HG03575 (cell line): ENCODE results near the gene CALD1.

Experiments
- ATAC-seq: cut with Tn5 transposase; IDR thresholded peaks from one replicate; pipeline ENCODE4 v1.9.1; 2021; ENCODE audit not compliant: unreplicated experiment, insufficient number of reproducible peaks, low FRiP score; ENCODE audit errors: extremely low read depth

The CALD1 gene

DNA sequence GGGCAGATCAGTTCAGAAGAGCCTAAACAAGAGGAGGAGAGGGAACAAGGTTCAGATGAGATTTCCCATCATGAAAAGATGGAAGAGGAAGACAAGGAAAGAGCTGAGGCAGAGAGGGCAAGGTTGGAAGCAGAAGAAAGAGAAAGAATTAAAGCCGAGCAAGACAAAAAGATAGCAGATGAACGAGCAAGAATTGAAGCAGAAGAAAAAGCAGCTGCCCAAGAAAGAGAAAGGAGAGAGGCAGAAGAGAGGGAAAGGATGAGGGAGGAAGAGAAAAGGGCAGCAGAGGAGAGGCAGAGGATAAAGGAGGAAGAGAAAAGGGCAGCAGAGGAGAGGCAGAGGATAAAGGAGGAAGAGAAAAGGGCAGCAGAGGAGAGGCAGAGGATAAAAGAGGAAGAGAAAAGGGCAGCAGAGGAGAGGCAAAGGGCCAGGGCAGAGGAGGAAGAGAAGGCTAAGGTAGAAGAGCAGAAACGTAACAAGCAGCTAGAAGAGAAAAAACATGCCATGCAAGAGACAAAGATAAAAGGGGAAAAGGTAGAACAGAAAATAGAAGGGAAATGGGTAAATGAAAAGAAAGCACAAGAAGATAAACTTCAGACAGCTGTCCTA lies 154.1 kb downstream of the CALD1 start:
- ATAC-seq = no peak

- ATAC-seq = no peak
Measured at GRCh38 chr7:134935701-134936100, 156.3 kb downstream of the CALD1 start.

DNA sequence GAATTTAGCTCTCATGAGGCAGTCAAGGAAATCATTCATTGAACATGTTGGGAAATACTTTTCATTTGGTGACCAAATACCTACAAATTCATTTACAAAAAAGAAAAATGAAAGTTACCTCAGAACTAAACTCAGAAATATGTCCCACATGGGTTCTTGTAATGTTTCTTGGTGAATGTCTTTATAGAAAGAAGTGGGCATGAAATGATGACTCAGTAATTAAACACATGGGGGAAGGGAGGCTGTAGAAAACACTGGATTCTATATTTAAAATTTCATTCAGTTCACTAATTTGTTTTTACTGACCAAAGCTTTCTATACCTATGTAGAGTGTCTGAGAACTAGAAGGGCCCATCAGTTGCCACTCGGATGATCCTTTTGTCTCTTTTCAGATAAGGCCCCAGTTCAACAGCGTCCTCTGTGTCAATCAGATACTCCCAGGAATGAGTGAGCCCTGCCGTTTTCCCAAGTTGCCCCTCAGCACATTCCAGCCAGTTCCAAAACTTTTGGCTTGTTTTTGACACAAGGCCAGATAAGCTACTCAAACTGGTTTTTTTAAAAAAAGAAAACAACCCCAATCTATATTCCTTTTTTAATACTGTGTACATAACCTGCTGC lies 157.6 kb downstream of the CALD1 start:
- no peak for ATAC-seq

GRCh38 chr7:134938141-134938540 lies 158.7 kb downstream of the CALD1 start:
- ATAC-seq = no peak

- no peak for ATAC-seq
Measured at GRCh38 chr7:134939136-134939535, 159.7 kb downstream of the CALD1 start.

DNA sequence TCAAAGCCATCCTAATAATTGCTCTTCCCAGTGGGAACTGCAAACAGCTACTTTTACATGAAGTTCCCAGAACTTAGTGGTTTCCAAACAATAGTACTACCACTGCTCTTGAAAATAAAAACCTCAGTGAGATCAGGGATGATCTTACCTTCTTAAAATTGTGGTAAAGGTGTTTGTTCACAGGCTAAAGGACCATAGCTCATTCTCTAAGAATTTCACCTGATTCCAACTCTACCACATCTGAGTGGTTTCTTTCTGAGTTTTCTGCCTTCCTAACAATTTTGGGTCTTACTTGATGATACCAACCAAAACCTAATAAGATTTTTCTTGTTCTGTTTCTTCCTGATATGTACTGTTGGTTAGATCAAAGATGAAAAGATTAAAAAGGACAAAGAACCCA lies 161.3 kb downstream of the CALD1 start:
- ATAC-seq = no peak

DNA sequence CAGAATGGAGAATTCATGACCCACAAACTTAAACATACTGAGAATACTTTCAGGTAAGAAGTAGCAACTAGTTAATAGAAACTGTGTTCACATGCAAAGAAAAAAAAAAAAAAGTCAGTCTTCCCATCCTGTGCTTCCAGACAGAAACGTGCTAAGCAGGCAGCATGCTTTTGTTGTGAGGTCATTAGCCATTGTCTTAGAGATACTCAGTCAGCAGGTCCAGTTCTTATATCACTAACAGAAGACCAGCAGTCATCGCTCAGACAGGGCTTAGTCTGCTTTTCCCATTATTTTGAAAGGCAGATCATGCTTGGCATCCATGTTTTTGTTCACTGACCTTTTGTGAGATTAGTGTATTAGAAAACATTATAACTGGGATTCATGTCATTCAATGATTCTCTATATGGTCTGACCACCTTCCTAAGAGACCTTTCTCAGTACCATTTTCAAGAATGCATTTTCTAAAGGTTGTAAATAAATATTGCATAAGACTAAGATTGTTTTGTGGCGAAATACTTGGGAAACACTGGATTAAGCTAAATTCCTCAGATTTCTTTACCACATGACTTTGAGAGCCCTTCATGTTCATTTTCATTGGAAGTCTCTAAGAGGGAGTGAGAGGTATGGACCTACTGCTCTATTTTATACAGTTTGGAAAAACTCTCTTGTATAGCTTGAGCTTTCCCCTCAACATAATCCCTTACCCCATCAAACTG lies 161.9 kb downstream of the CALD1 start:
- no peak for ATAC-seq

DNA sequence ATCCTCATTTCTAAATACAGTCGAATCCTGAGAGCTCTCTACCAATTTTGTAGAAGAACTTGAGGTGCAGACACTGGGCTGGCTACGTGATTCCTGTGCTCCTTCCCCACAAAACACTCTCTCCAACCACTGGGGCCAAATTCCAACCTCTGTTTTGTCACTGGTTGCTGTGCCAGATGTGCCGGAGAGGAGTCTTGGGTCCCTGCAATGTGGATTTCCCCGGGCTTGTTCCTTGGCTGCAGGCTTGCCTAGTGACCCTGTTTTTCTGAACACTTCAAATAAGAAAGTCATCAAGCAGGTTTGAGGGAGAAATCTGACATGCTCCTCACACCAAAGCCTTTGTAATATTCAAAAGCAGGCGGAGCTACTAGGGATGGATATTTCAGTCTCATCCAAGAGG lies 162.5 kb downstream of the CALD1 start:
- no peak for ATAC-seq

DNA sequence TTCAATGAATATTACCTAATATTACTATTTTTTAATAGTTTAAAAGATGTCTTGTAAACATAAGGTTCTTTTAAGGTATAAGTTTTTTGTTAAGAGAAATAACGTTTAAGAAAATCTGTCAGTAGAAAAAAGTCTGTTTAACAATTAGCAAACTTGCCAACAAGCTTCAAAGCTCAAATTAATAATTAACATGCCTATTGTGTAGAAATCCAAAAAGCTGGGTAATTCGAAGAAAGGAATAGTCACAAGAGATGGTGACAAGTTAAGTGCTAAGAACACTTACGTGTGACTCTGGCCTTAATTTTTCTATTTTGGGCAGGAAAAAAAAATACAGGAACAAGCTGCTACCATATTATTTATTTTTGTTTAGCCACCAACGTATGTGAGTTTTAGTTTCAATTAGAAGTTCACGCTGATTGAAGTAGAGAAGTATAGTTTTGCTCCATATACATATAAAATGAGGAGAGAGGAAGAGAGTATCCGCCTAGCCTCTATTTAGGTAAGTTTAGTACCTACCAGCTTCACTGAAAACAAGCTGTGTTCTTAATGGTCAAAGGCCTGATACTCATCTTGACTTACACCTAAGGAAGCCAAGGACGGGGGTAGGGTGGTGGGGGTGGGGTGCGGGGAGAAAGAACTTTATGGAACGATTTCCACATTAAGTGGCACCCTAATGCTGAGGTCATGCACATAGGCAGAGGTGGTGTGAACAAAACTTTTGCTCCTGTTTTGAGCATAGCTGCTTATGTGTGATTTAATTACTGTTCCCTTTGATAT lies 163.4 kb downstream of the CALD1 start:
- ATAC-seq = no peak

DNA sequence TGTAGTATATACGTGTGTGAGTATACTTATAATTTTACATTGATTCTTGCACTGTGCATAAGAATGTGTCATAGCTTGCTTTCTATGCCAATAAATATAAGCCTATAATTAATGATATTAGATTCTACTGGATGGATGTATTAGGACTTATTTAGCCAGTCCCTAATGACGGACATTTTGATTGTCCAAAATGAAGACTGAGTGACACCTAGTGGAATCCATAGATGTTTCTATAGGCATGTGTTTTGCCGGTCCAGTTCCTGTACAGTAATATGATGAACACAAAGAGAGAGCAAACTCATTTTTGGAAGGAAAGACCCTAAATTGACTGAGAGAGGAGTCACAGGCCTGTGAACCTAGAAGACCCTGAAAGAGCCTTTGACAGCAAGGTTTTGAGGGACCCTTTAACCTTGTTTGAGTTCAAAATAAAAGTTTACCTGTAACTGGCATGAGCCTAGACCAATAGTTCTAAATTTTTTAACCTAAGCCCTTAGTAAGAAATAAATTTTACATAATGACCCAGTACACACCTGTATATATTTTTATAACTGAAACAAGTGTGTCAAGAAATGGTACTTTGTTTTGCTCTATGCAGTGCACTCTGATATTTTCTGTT lies 164.5 kb downstream of the CALD1 start:
- ATAC-seq = no peak

DNA sequence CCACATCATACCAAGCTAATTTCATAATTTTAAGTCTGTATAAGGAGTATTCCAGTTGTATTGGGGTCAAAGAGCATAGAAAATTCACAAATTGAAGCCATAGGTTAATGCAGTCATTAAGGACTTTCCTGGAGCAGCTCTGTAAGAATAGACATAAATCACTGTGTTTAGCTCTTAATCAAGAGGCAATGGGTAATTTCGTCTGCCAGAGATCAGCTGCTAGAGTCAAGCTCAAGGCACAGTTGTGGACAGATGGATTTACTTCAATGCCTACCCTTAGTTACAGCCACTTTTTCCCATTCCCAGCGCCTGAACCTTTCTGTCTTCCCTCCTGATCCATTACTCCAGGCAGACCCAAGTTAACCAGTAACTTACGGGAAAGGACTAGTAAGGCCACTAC lies 166.3 kb downstream of the CALD1 start:
- no peak for ATAC-seq

DNA sequence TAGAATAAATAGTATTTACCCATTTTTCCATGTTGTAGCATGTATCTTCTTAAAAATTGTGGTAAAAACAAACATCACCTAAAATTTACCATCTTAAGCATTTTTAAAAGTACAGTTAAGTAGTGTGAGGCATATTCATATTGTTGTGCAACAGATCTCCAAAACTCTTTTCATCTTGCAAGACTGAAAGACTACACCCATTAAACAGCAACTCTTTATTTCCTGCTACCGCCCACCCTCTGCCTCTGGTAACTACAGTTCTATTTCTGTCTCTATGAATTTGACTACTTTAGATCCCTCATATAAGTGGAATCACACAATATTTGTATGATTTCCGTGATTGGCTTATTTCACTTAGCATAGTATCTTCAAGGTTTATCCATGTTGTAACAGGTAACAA lies 166.8 kb downstream of the CALD1 start:
- no peak for ATAC-seq

DNA sequence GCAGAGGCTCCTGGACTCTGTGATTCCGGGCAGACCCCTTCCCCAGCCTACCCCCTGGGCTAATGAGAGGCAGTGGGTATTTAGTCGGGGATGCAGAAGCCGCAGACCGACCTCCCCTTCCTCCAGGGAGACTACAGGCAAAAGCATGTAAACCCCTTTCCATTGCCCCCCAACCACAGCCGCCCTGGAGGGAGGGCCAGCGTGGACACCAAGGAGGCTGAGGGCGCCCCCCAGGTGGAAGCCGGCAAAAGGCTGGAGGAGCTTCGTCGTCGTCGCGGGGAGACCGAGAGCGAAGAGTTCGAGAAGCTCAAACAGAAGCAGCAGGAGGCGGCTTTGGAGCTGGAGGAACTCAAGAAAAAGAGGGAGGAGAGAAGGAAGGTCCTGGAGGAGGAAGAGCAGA lies 167.9 kb downstream of the CALD1 start:
- no peak for ATAC-seq

- no peak for ATAC-seq
Measured at GRCh38 chr7:134947831-134948230, 168.4 kb downstream of the CALD1 start.

DNA sequence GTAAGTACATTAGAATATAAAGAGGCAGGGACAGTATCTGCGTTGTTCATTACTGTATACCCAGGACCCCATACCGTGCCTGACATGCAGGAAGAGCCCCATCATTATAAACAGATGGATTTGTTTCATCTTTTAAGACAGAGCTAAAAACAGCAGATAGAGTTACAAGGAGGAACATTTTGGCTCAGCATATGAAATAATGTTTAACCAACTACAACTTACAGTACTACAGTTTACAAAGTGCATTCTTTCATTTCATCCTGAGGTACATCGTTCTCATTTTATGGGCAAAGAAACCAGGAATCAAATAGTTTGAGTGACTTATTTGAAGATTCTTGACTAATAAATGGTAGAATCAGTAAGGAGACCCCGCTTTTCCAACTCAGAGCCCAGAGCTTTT lies 168.8 kb downstream of the CALD1 start:
- ATAC-seq = no peak

DNA sequence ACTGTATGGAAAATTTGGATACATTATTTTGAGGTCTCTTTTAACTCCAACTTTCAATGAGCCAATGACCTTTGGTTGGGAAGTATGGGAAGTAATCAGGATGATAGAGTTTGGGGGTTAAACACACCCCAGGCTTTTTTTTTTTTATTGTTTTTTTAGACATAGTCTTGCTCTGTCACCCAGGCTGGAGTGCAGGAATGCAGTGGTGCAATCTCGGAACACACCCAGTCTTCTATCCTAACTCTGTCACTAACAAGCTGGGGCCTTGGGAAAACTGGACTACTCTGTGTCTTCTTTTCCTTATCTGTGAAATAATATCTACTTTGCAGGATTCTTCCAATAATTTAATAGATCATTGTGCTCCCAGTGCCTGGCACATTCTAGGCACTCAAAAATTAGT lies 169.3 kb downstream of the CALD1 start:
- ATAC-seq = no peak

DNA sequence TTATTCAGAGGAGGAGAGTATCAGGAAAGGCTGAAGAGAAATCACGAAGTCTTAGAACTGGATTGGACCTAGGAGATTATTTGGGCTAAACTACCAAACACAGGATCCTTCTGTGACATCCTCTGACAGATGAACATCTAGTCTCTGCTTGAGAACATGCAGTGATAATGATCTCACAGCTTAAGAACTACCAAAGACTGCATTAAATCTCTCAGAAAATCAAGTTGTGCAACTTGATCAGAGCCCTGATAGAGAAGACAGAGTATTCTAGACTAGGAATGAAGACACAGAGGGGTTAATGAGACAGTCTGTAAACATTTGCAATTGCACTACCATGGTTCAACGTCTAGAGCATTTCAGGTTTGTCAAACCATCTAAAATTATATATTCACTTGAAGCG lies 169.7 kb downstream of the CALD1 start:
- no peak for ATAC-seq

GRCh38 chr7:134954197-134955082 lies 175.0 kb downstream of the CALD1 start:
- ATAC-seq = no peak

- ATAC-seq = no peak
Measured at GRCh38 chr7:134957005-134957404, 177.6 kb downstream of the CALD1 start.
